H1 (cell line): ENCODE data around the gene KCNH8. TPM values are rescaled to one million over a fixed set of nuclear protein-coding genes. Genes with fewer than 3 reads are reported as not detected.

Experiments
- CHD7 ChIP-seq: fragments of 300-600 bp; sonication (generic); IDR thresholded peaks from 2 replicates; pipeline ENCODE4 v1.7.1; 2012; ENCODE audit warnings: low read length, moderate library complexity, mild to moderate bottlenecking, inconsistent platforms; ENCODE audit not compliant: insufficient replicate concordance
- POLR2AphosphoS5 ChIP-seq: IDR thresholded peaks from 2 replicates; pipeline ENCODE4 v1.6.1; 2011; ENCODE audit warnings: low read depth, low read length
- SIN3A ChIP-seq, 2 experiments: IDR thresholded peaks in 1 of 2; conservative IDR thresholded peaks in 1 of 2; 2 replicates each; pipeline ENCODE4 v1.6.1; 2011 to 2012; ENCODE audit warnings: low read length in 2 of 2, improper control_type of control experiment in 1 of 2, low read depth in 1 of 2, mild to moderate bottlenecking in 1 of 2
- SIX5 ChIP-seq: IDR thresholded peaks from 2 replicates; pipeline ENCODE4 v1.6.1; 2011; ENCODE audit warnings: mild to moderate bottlenecking, low read depth, low read length
- polyA plus RNA-seq, 7 experiments: library from polyadenylated mRNA; depleted of rRNA in 3 of 7; stranded (reverse) in 5 of 7; unstranded in 2 of 7; fragments of >200 nt in 5 of 7; fragments of 200-250 nt in 2 of 7; gene quantifications; 1 replicate in 5 of 7; 2 replicates in 1 of 7; 4 replicates in 1 of 7; pipeline versions ENCODE4 v1.2.1 to v1.2.3, GENCODE V29; 2011 to 2013; ENCODE audit warnings: missing spikeins in 2 of 7, mixed read lengths in 2 of 7
- total RNA-seq: library from RNA; stranded (reverse); fragmentation: NEBNext Ultra II Directional; extraction: Animal tissue kit (Norgen Biotek cat#: 25700); gene quantifications from 2 replicates; pipeline ENCODE4 v1.2.1, GENCODE V29; 2021

KCNH8 gene
- total and polyA plus RNA-seq, 2 of the 8 experiments (the other 6 are each of a cell fraction or from before 2014, with no cell fraction given): 2.2 to 2.4 TPM

DNA sequence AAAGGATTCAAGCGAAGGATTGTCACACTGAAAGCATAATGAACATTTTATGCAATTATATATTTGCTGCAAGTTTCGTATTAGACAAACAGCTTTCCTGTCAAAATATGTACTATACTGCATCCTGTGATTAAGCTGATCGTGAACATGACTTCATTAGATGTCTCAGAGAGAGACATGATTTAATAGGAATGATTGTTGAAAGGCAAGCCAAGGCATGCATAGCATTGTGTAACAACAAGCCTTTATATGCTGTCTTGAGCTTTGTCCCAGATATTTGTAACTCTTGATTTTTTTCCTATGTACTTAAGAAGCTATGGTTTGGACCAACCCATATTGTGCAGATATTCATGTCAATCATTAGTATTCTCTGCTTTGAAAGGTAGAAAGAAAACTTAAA is 309.1 kb downstream of the KCNH8 start (continued):
- TF ChIP-seq CHD7 (no peak), SIX5 (no peak), POLR2AphosphoS5 (no peak), SIN3A (conservative IDR thresholded peaks at IDR 0.05 in 1 of 2, IDR thresholded peaks at IDR 0.05 in 1 of 2; ENCODE audit: low read depth in 1 of 2, low read length in 2 of 2) (no peak)
